Lower leg skin (tissue), 4 donors: ENCODE results near the gene ADARB2. TPM values are rescaled to one million over a fixed set of nuclear protein-coding genes. Genes with fewer than 3 reads are reported as not detected.

ENCODE experiments used
- DNase-seq, 2 donors: peaks; one replicate each; pipeline ENCODE4 v3.0.0-alpha.2; 2019; ENCODE audit warnings: low spot score in 2 of 2
- H3K4me3 ChIP-seq: fragments of 200-600 bp; sonication (generic); 2 replicates; pipeline ENCODE4 v1.5.1; 2017; ENCODE audit warnings: mild to moderate bottlenecking, low read depth; ENCODE audit not compliant: poor library complexity, severe bottlenecking
- CTCF ChIP-seq, 3 donors: fragments of 450-650 bp; IDR thresholded peaks; one replicate each; pipeline ENCODE4 v1.5.1; 2016; ENCODE audit warnings: antibody characterized with exemption in 3 of 3, mild to moderate bottlenecking in 3 of 3, moderate library complexity in 2 of 3
- POLR2A ChIP-seq, 2 donors: fragments of 450-650 bp; IDR thresholded peaks; one replicate each; pipeline ENCODE4 v1.6.1; 2016 to 2017; ENCODE audit warnings: antibody characterized with exemption in 2 of 2, mild to moderate bottlenecking in 1 of 2, moderate library complexity in 1 of 2
- WGBS, 2 donors: methylation state at CpG; one replicate each; pipeline ENCODE4 v1.1.5; 2018; 5-methylcytosine and 5-hydroxymethylcytosine counted together
- intact Hi-C: fragments of 100-400 bp; cut with DNase I; formaldehyde crosslinking; loops from one replicate; pipeline ENCODE4 v1.15.0; 2023; ENCODE audit warnings: low total_unique reads
- total RNA-seq, 4 donors: library from RNA; depleted of rRNA; stranded (reverse); fragments of >200 nt; gene quantifications; one replicate each; pipeline ENCODE4 v1.1.0, GENCODE V29; 2016

The ADARB2 gene
- total RNA-seq, 4 donors from 2014 or later = 0.72 to 3.6 (median 1.8) TPM

- TF ChIP-seq POLR2A (IDR thresholded peaks at IDR 0.05) (no peak), CTCF (IDR thresholded peaks at IDR 0.05) (no peak)
- no peak overlapping the region for H3K4me3 ChIP-seq
- WGBS, 2 donors = 85% methylated on average over 16 to 26 of the region's 26 CpGs
- intact Hi-C loops = no loop called here
- peak in 1 of 2 donors; percentile 63 for DNase-seq
These were observed 532.6 kb downstream of the ADARB2 start for GRCh38 chr10:1204434-1205326.

- H3K4me3 ChIP-seq = no peak overlapping the region
- intact Hi-C loops = no loop called here
- TF ChIP-seq CTCF (IDR thresholded peaks at IDR 0.05) = no peak
- TF ChIP-seq POLR2A (IDR thresholded peaks at IDR 0.05) = no peak
- 88 to 90% methylated on average over 9 to 10 of the region's 10 CpGs for WGBS, 2 donors
- DNase-seq = no peak
These were observed 533.6 kb downstream of the ADARB2 start for GRCh38 chr10:1203704-1204103.

DNA sequence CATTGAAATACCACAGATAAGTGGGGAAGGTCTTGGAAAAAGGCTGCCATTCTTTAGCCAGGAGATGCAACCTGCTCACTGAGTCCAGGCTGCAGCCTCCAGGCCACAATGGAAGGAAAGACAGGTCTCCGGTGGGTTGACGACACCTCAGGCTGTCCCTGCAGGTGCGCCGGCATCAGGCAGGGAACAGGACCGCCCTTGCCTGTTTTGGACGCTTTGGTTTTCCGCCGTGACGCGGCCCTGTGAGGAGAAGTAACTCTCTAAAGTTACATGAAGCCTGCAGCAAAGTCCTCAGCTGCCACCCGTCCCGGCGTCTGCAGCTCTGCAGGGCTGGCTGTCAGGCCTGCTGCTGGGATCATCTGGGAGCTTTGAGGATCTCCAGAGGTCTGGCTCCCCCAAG lies 534.1 kb downstream of the ADARB2 start:
- intact Hi-C loops = no loop called here
- no peak overlapping the region for H3K4me3 ChIP-seq
- no peak for TF ChIP-seq POLR2A (IDR thresholded peaks at IDR 0.05)
- no peak for TF ChIP-seq CTCF (IDR thresholded peaks at IDR 0.05)
- peak in 1 of 2 donors; percentile 76 for DNase-seq
- 77 to 82% methylated on average over 13 of the region's 13 CpGs for WGBS, 2 donors

- 84 to 87% methylated on average over 11 of the region's 11 CpGs for WGBS, 2 donors
- TF ChIP-seq CTCF (IDR thresholded peaks at IDR 0.05) (no peak), POLR2A (IDR thresholded peaks at IDR 0.05) (no peak)
- peak in 1 of 2 donors; percentile 67 for DNase-seq
- intact Hi-C loops = no loop called here
- no peak overlapping the region for H3K4me3 ChIP-seq
These were observed 535.0 kb downstream of the ADARB2 start for GRCh38 chr10:1202343-1202742.

- TF ChIP-seq CTCF (IDR thresholded peaks at IDR 0.05) = no peak
- TF ChIP-seq POLR2A (IDR thresholded peaks at IDR 0.05) = no peak
- intact Hi-C loops = no loop called here
These were observed 536.2 kb downstream of the ADARB2 start for GRCh38 chr10:1200866-1201807.

More at GRCh38 chr10:1200866-1201807, 536.2 kb downstream of the ADARB2 start:
- WGBS, 2 donors = 81 to 84% methylated on average over 26 to 27 of the region's 27 CpGs
- DNase-seq = peak in 1 of 2 donors; percentile 46
- H3K4me3 ChIP-seq = no peak overlapping the region
